ENCODE results near the gene KLF16.

Gene KLF16

GRCh38 chr19:1857648-1858326 lies 5.6 kb downstream of the KLF16 start:
- in situ Hi-C loops (cut with MboI; ENCODE audit: low pct_unique_long_range_greater_than_20kb, low sequenced_read_pairs, unreplicated experiment) = no loop called here
- no peak for DNase-seq (ENCODE audit: low spot score)
- TF ChIP-seq CTCF (IDR thresholded peaks at IDR 0.05; ENCODE audit: extremely low read depth, insufficient read depth, missing control alignments) = no peak

GRCh38 chr19:1856698-1857603 lies 6.4 kb downstream of the KLF16 start:
- no peak for TF ChIP-seq CTCF (IDR thresholded peaks at IDR 0.05; ENCODE audit: extremely low read depth, insufficient read depth, missing control alignments)
- in situ Hi-C loops (cut with MboI; ENCODE audit: low pct_unique_long_range_greater_than_20kb, low sequenced_read_pairs, unreplicated experiment) = no loop called here

GRCh38 chr19:1856345-1856697 lies 7.1 kb downstream of the KLF16 start:
- TF ChIP-seq CTCF (IDR thresholded peaks at IDR 0.05; ENCODE audit: extremely low read depth, insufficient read depth, missing control alignments) = no peak
- in situ Hi-C loops (cut with MboI; ENCODE audit: low pct_unique_long_range_greater_than_20kb, low sequenced_read_pairs, unreplicated experiment) = no loop called here
- DNase-seq (ENCODE audit: low spot score) = no peak

More at GRCh38 chr19:1856698-1857603, 6.4 kb downstream of the KLF16 start:
- peak; percentile 89 for DNase-seq (ENCODE audit: low spot score)

GRCh38 chr19:1855828-1856255 lies 7.5 kb downstream of the KLF16 start:
- in situ Hi-C loops (cut with MboI; ENCODE audit: low pct_unique_long_range_greater_than_20kb, low sequenced_read_pairs, unreplicated experiment) = no loop called here

GRCh38 chr19:1855040-1855827 lies 8.1 kb downstream of the KLF16 start:
- in situ Hi-C loops (cut with MboI; ENCODE audit: low pct_unique_long_range_greater_than_20kb, low sequenced_read_pairs, unreplicated experiment) = no loop called here
- DNase-seq (ENCODE audit: low spot score) = peak; percentile 96
- TF ChIP-seq CTCF (IDR thresholded peaks at IDR 0.05; ENCODE audit: extremely low read depth, insufficient read depth, missing control alignments) = no peak

More at GRCh38 chr19:1855828-1856255, 7.5 kb downstream of the KLF16 start:
- TF ChIP-seq CTCF (IDR thresholded peaks at IDR 0.05; ENCODE audit: extremely low read depth, insufficient read depth, missing control alignments) = no peak
- DNase-seq (ENCODE audit: low spot score) = no peak

- in situ Hi-C loops (cut with MboI; ENCODE audit: low pct_unique_long_range_greater_than_20kb, low sequenced_read_pairs, unreplicated experiment) = no loop called here
- no peak for TF ChIP-seq CTCF (IDR thresholded peaks at IDR 0.05; ENCODE audit: extremely low read depth, insufficient read depth, missing control alignments)
- DNase-seq (ENCODE audit: low spot score) = no peak
Observed at GRCh38 chr19:1854542-1855039, 8.8 kb downstream of the KLF16 start.

Data from GM13977 (cell line).